Breast epithelium (tissue), 3 donors: Measurements from ENCODE around the gene CPA3.

Experiments
- CTCF ChIP-seq, 3 donors: fragments of 450-650 bp; IDR thresholded peaks; one replicate each; pipeline ENCODE4 v1.5.1; 2016 to 2017; ENCODE audit warnings: antibody characterized with exemption in 3 of 3, mild to moderate bottlenecking in 3 of 3, moderate library complexity in 3 of 3
- POLR2AphosphoS5 ChIP-seq, 3 donors: sonication (generic); formaldehyde crosslinking; IDR thresholded peaks; one replicate each; pipeline ENCODE4 v1.6.1; 2017; ENCODE audit warnings: antibody characterized with exemption in 3 of 3

- TF ChIP-seq CTCF (IDR thresholded peaks at IDR 0.05) (no peak), POLR2AphosphoS5 (IDR thresholded peaks at IDR 0.05) (no peak)
Measured at GRCh38 chr3:148889828-148890227, 24.7 kb downstream of the CPA3 start.
